Pulmonary artery endothelial cell (primary cell): ENCODE data around the gene CD7. TPM values are rescaled to one million over a fixed set of nuclear protein-coding genes. Genes with fewer than 3 reads are reported as not detected.

ENCODE experiments used
- DNase-seq: peaks from one replicate; pipeline ENCODE4 v3.0.0-alpha.2; 2011; ENCODE audit warnings: low read depth, low spot score
- total RNA-seq: library from RNA; depleted of rRNA; stranded (reverse); fragments of >200 nt; gene quantifications from 2 replicates; pipeline ENCODE4 v1.2.3, GENCODE V29; 2014

The CD7 gene
- total RNA-seq, 1 donor from 2014 or later: not detected

GRCh38 chr17:82346342-82347300, 29.2 kb upstream of the CD7 start:
- no peak for DNase-seq

- DNase-seq: no peak
These were observed 28.0 kb upstream of the CD7 start for GRCh38 chr17:82345151-82345976.

GRCh38 chr17:82344175-82344907, 26.9 kb upstream of the CD7 start:
- DNase-seq: no peak

GRCh38 chr17:82343560-82343959, 26.2 kb upstream of the CD7 start:
- DNase-seq: no peak

GRCh38 chr17:82342361-82343079, 25.1 kb upstream of the CD7 start:
- no peak for DNase-seq

- DNase-seq: no peak
These were observed 22.5 kb upstream of the CD7 start for GRCh38 chr17:82339634-82340580.

GRCh38 chr17:82338858-82339633, 21.6 kb upstream of the CD7 start:
- no peak for DNase-seq

GRCh38 chr17:82334622-82335394, 17.4 kb upstream of the CD7 start:
- DNase-seq: no peak

GRCh38 chr17:82334204-82334621, 16.8 kb upstream of the CD7 start:
- DNase-seq: no peak

GRCh38 chr17:82333279-82334171, 16.1 kb upstream of the CD7 start, which contains the start of gene SECTM1:
SECTM1 (minus strand) TSS chr17:82333766; CDS start chr17:82327240, 6,526 bp downstream.
- no peak for DNase-seq

- DNase-seq: no peak
These were observed 15.4 kb upstream of the CD7 start for GRCh38 chr17:82332669-82333278.

GRCh38 chr17:82331345-82331939, 14.0 kb upstream of the CD7 start:
- DNase-seq: no peak

- no peak for DNase-seq
These were observed 13.2 kb upstream of the CD7 start for GRCh38 chr17:82330322-82331239.

- no peak for DNase-seq
These were observed 12.4 kb upstream of the CD7 start for GRCh38 chr17:82329683-82330321.
